Measurements from ENCODE around the gene ZC3H12A.

The ZC3H12A gene

GRCh38 chr1:37514350-37515184 is 40.2 kb downstream of the ZC3H12A start, which contains the start of gene MEAF6 (continued):
- TF ChIP-seq ZNF398 (tag by site-specific recombination; IDR thresholded peaks at IDR 0.05) (peak; percentile 25; the same call in 1 of the 2 replicates), ZNF366 (tag by site-specific recombination; conservative IDR thresholded peaks at IDR 0.05) (no peak), ZNF530 (tag by site-specific recombination; IDR thresholded peaks at IDR 0.05; ENCODE audit: low read depth) (no peak), ZNF121 (tag by site-specific recombination; IDR thresholded peaks at IDR 0.05) (no peak), ZNF155 (tag by site-specific recombination; IDR thresholded peaks at IDR 0.05) (no peak), ZNF148 (tag by site-specific recombination; IDR thresholded peaks at IDR 0.05; ENCODE audit: borderline replicate concordance) (no peak), ZNF529 (tag by site-specific recombination; IDR thresholded peaks at IDR 0.05; ENCODE audit: insufficient replicate concordance) (no peak), ZNF626 (tag by site-specific recombination; IDR thresholded peaks at IDR 0.05) (no peak), ZNF174 (tag by site-specific recombination; IDR thresholded peaks at IDR 0.05) (no peak), ZBTB44 (tag by site-specific recombination; IDR thresholded peaks at IDR 0.05) (peak; percentile 33; the same call in 1 of the 2 replicates), ZNF600 (tag by site-specific recombination; IDR thresholded peaks at IDR 0.05) (peak; percentile 87), ZNF658 (tag by site-specific recombination; IDR thresholded peaks at IDR 0.05) (no peak), ZNF211 (tag by site-specific recombination; IDR thresholded peaks at IDR 0.05; ENCODE audit: low read depth) (no peak), ZNF645 (tag by site-specific recombination; IDR thresholded peaks at IDR 0.05) (no peak), RBAK (tag by site-specific recombination; IDR thresholded peaks at IDR 0.05) (no peak), ZNF48 (tag by site-specific recombination; IDR thresholded peaks at IDR 0.05) (no peak), ZNF433 (tag by site-specific recombination; IDR thresholded peaks at IDR 0.05; ENCODE audit: low read depth) (no peak), ZBTB20 (tag by site-specific recombination; IDR thresholded peaks at IDR 0.05) (peak; percentile 84), ZNF146 (tag by site-specific recombination; IDR thresholded peaks at IDR 0.05) (no peak), ZNF501 (tag by site-specific recombination; IDR thresholded peaks at IDR 0.05) (0 out of 2 replicates have a peak, but pooled peaks have one; percentile 74), ZNF140 (tag by site-specific recombination; IDR thresholded peaks at IDR 0.05) (no peak), KLF10 (tag by site-specific recombination; IDR thresholded peaks at IDR 0.05) (no peak; the same call in 1 of the 2 replicates), ZSCAN18 (tag by site-specific recombination; IDR thresholded peaks at IDR 0.05) (no peak), ZNF354C (tag by site-specific recombination; IDR thresholded peaks at IDR 0.05; ENCODE audit: borderline replicate concordance, low read depth) (no peak), ZIC2 (tag by site-specific recombination; IDR thresholded peaks at IDR 0.05) (peak; percentile 24; the same call in 1 of the 2 replicates), PBX3 (CRISPR knock-in tag; IDR thresholded peaks at IDR 0.05) (peak; percentile 71), ZXDB (tag by site-specific recombination; IDR thresholded peaks at IDR 0.05) (peak; percentile 75; the same call in 1 of the 2 replicates), ZNF654 (tag by site-specific recombination; IDR thresholded peaks at IDR 0.05; ENCODE audit: low read depth) (no peak), ZBTB26 (tag by site-specific recombination; optimal IDR thresholded peaks at IDR 0.05) (peak; percentile 75)
